NOMO-1 treated with dmso at 0.1 percent for 144 hours (cell line): ENCODE measurements around the gene MTUS2.

Source experiments
- DNase-seq: peaks from one replicate; lab custom pipeline; 2025; ENCODE audit not compliant: unreplicated experiment; lab: John Stamatoyannopoulos, UW

MTUS2 gene

DNA sequence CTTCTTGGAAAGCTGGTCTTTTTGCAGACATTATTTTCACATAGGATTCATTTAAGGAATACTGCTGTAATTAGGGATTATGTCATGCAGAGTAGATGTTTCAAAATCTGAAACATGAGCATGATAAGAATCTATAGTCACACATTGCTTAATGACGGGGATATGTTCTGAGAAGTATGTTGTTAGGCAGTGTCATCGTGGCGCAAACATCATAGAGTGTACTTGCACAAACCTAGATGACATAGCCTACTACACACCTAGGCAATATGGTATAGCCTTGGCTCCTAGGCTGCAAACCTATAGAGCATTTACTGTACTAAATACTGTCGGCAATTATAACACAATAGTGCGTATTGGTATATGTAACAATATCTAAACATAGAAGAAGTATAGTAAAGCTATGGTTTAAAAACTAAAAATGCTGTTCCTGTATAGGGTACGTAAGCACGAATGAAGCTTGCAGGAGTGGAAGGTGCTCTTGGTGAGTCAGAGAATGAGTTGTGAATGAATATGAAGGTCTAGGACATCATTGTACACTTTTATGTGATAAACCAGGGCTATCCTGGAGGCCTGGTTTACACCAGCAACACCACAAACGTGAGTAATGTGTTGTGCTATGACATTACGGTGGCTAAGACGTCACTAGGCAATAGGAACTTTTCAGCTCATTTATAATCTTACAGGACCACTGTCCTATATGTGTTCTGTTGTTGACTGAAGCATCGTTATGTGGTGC is 283.1 kb downstream of the MTUS2 start:
- no peak for DNase-seq

DNA sequence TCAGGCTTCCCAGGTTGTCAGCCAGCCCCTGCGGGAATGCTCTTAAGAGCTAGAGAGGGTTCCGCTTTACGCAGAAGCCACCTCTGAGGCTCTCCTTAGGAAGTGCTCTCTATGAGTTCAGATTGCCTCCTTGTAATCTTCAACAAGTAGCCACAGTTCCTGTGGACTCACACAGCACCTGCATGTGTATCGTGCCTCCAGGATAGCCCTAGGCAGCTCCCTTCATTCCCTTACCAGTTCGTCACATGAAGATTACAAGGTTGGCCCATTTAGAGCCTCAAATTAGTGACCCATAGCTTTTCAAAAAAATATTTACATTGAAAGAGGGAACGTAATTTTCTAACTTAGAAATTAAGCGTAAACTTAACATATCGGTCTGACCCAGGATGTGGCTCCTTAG is 284.3 kb downstream of the MTUS2 start:
- no peak for DNase-seq

DNA sequence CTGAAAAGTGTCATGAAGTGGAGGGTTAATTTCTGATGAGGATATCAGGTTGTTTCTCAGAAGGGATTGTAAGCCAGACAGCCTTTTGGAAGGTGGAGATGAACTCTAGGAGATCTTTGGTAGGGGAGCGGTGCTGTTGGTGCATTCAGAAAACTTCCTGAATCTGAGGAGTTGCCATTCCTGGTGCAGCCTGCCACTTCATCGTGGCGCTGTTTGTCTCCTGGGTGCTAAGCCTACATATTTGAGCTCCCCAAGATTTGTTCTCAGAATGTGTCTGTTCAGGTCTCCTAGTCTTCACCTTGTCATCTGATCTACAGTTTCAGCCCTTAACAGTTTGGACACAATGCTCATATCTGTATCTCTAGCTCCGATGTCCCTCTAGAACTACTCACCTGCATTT is 285.6 kb downstream of the MTUS2 start:
- no peak for DNase-seq

DNA sequence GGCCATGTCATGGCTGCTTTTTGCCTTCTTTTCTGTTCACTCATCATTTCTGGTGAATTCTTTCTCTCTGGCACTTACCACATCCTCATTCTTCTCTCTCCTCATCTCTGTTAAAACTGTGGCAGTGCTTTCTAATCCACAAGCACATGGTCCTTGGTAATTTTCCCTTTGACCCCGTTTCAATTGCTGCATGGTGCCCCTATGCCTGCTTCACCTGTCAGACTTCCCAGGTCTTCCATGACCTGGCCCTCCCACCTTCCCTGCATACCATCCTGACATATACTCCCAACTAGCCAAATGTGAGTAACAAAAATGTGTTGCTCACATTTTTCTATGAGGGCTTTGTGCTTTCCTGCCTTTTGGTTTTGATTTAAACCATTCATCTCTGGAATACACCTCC is 286.5 kb downstream of the MTUS2 start:
- no peak for DNase-seq

DNA sequence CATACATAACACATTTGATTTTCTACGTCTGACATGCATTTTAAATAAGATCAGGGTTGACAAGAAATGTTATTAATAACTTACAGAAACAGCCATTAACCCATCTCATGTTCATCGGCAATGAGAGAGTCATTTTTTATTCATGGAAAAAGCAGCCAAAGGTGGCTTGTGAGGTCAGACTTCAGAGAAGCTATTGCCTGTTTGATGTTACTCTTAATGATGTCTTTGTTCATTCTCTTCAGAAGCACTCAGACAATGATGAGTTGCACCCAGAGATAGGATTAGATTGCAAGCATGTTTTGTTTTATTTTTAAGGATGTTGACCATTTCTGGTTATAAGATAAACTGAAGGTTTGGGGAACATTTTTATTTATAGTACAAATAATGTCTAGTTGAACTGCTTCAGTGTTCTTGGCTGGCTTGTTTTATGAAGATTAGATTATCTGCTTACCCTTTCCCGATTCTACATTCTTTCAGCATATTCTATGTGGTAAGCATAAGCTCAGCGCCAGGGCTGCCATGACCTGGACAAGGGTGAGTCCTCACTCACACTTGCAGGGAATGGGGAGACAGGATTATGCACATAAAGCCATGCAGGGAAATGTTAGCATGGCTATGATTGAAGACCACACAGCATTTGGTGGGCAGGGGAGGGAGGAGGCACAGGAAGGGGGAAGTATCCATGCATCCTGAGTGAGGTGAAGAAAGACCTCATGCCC is 288.1 kb downstream of the MTUS2 start:
- no peak for DNase-seq

DNA sequence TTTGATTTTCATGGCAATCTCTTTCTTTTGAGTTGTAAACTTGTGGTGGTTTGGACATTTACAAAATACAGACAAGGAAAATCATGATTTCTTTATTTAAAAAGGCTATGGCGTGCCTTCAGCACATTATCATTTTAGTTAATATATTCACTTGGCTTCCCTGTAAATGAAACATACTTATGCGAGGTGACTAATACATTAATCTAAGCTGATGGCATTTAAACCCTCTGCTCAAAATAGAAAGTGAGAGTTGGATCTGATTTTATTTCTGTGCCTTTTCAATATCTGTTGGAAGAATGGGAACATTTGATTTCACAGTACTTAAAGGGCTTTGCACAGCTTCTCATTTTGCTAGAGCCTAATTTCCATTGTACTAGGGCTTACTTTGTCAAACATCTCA is 289.8 kb downstream of the MTUS2 start:
- no peak for DNase-seq

DNA sequence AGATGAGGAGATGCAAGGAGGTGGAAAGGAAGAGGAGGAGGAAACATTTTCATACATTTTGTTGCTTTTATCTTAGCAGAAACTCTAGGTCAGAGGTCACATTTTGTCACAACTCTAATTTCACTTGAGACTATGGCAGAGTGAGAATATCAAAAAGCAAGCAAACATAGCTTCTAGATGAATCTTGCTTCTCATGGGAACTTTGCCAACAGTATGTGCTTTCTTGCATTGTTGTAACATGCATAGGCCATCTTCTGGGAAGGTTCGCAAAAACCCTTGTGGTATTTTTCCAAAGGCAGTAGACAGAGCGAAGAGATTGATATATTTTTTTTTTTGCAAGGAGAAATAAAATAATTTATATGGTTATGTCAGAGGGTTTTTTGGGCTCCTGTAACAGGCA is 291.3 kb downstream of the MTUS2 start:
- DNase-seq: no peak

DNA sequence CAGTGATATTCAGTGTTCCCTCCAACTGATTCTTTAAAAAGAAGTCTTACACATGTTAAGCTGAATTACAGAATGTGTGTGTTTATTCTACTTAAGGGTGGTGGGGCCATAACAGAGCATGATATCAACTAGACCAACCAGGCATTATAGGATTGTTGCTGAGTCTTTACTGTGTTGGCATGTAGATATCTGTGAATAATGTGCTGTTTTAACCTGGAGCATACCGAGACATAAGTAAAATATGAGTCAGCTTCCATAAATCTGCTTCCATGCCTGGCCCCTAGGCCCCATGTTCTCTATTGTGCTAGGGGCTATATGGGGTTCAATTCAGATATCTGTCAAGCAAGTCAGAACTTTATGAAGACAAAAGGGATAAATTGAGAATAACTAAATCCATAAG is 295.7 kb downstream of the MTUS2 start:
- DNase-seq: no peak

DNA sequence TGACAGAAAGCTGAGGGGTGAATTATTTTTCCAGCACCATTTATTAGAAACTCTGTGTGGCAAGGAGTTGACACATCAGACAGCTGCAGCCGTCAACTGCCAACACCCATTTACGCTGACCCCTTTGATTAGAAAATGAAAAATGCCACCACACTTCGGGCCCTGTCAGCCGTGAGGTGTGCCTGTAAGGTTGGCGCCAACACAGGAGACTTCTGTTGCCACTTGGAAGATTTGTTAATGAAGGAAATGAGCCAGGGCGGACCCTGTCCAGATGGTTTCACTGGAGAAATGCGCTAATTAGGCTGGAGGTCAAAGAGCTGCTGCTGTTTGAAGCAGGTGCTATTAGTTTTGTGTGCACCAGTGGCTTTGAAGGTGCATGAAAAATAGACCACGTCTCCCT is 297.5 kb downstream of the MTUS2 start:
- no peak for DNase-seq

DNA sequence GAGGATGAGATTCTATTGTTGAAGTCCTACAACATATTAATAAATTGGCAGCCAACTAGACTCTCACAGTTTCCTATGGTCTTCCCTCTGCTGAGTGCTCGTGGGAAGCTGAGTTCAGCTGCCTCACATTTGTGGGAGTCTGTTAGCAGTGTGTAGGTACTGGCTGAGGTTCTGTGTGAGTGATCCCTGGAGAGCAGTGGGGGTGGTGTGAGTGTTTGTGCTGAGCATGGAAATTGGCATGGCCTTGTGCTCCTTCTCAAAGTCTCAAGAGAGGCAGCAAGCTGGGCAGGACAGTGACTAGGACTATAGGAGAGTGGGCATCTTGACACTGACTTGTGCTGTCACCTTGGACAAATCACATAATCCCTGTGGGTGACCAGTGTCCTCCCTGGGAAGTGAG is 298.3 kb downstream of the MTUS2 start:
- DNase-seq: no peak

DNA sequence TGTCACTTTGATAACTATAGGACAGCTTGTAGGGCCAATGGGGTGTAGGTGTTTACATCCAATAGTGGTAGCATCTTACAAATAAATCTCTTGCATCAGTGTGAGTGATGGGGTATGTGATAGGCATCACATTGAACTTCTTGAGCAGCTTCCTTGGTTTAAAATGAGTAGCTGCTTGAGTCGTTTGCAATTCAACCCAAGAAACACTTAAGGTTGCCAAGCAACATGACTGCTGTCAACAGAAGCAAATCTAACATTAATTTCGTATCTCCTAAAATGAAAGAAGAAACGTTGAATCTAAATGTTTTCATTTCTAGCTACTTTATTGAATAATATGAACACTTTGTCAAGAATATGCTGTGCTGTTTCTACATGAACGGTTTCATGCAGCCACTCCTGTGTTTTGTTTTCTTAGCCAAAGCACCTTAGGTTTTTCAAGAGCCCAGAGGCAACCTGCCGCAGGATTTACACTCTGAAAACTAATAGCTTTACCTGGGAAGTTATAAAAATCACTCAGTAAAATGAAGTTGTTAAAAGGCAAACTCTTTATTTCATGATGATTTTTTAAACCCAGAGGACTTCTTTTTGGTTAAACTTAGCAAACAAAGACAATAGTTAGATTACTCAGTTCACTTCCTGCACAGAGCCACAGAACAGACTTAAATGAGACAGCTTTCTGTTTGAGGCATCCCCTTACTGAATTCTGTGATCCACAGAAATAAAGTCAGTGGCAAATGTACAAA is 305.2 kb downstream of the MTUS2 start:
- no peak for DNase-seq

DNA sequence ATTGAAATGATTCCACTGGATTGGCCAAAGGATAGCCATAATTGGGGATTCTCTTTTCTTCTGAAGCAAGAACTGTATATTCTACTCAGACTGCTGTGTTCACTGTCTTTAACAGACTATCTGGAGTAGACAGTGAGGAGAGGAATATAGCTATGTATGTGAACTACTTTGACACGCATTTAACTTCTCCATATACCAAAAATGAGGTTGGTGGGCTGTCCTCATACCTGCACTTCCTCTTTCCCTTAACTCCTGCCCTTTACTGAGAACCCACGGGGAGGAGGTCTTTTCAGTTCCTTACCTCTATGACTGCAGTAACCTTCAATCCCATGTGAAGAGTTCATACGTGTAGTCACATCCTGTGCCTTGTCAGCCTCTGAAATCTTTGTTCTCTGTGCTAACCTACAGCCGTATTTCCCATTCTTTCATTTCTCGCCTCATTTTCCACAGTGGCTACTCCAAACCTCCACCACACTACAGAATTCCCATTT is 305.8 kb downstream of the MTUS2 start:
- peak; percentile 76 for DNase-seq

DNA sequence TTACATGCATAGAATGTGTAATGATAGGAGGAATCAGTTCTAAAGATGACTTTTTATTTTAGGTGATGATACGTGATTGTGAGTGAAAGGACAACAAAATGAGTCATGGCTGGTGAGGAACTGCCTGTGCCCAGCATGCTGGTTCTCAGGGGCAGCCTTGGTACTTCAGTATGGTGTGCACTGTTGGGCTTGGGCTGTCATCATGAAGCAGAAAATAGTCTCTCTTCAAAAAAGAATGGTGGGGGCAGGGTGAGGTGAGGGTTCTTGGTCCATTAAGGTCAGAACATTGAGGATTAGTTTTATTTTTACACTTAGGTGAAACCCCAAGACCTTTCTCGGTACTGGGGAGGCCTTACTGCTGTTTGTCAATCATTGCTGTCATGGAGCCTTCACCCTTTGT is 309.5 kb downstream of the MTUS2 start:
- no peak for DNase-seq

DNA sequence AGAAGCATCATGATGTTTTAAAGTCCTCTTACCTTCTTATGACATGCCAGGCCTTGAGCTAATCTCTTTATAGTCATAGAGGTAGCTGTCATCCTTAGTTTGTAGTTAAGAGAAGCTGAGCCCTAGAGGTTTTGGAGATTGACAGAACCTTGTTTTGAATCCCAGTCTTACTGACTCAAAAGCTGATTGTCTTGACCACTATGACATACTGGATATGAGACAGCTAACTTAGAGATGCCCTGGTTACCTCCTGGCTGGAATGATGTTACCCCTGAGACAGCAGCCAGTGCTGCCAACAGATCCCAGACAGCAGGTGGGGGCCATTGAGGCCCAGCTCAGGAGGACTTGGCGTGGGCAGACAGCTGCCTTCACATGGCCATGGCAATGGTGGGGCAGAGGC is 311.0 kb downstream of the MTUS2 start:
- no peak for DNase-seq

DNA sequence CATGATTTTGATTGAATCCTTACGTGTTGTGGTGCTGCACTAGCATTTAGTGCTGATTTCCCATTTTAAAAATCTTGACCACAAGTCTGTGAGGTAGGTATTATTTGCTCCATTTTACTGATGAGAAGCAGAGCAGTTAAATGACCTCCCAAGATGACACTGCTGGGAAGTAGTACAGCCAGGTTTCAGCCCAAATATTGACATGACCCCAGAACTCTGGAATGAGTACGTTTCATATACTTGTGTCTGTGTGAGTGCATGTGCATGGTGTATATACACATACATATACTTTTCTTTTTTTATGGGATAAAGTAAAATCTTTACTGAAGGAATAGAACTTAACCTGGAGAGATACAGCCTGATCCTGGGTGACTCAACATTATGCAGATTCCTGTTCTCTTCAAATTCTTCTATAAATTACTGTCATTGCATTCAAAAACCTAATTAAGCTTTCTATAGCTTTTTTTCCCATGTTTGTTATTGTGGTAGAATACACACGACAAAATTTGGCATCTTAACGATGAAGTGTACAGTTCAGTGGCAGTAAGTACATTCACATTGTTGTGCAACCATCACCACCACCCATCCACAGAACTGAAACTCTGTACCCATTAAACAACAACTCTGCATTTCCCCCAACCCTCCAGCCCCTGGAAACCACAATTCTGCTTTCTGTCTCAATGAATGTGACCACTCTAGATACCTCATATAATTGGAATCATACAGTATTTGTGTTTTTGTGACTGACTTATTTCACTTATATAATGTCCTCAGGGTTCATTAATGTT is 311.9 kb downstream of the MTUS2 start:
- peak; percentile 39 for DNase-seq

DNA sequence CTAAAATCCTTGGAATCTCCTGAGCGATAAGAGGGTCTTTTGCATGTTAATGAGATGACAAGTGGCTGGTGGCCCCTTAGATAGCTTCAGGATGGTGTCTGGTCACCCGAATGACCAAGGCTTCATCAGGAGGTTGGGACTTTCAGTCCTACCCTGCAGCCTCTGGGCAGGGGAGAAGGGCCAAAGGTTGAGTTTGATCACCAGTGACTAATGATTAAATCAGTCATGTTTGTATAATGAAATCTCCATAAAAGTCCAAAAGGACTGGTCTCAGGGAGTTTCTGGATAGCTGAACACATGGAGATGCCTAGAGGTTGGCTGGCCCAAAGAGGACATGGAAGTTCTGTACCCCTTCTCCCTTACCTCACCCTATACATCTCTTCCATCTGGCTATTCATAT is 316.2 kb downstream of the MTUS2 start:
- DNase-seq: no peak

DNA sequence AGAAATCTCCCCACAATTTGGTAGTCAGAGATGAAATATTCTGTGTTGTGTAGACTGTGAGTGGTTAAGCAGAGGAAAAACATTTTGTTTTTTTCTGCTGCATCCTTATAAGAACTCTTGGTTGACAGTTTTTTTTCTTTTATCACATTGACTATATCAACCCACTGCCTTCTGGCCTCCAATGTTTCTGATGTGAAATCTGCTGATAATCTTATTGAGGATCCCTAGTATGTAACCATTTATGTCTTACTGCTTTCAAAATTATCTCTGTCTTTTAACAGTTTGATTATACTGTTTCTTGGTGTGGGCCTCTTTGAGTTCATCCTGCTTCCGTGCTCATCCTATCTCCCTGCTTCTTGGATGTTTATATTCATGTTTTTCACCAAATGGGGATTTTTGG is 316.9 kb downstream of the MTUS2 start:
- DNase-seq: no peak

DNA sequence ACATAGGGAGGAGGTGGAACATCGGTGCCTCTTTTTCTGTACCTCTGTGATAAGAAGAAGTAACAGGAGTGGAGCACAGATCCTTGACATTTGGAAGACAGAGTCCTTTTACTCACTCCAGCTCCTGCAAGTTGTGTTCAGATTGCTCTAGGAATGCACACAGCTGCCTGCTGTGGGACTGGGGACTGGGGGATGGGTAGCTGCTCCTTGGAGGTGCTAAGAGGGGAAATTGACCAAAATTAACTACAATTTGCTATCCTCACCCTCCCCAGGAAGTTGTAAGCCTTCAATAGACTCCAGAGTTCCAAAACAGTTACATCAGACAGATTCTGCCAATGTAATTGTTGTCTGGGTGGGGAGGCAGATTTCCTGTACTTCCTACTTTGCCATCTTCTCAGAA is 317.9 kb downstream of the MTUS2 start:
- no peak for DNase-seq

DNA sequence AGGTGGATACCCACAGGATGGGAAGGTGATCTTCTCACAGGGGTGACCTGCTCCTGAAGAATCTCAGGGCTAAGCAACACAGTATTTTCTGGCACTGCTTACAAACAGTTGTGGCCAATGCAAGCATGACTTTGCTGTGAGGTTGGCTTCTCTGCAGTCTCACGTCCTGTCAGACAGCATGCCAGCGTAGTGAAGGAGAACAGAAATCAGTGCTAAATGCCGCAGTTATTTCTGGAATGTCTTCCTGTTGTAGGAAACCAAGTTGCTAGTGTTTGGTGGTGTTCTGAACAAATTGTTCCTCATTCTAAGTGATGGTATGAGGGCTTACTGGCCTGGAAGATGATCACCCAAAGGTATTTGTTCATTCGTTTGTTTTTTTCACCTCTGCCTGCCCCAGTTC is 320.1 kb downstream of the MTUS2 start:
- no peak for DNase-seq

DNA sequence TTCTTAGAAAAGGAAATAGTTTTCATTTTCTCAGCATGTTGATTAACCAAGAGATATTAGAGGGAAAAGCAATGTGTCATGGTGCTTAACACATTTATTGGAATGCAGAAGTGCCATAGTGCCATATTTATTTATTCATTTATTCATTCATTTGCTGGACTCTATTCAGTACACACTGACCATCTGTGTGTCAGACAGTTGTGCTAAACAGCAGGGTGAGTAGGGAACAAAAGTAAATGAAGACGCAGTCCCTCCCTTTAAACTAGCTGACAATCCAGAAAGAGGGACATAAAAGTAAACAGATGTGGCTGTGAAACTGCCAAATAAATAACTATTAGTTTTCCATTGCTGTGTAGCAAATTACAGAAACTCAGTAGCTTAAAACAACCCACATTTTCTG is 323.7 kb downstream of the MTUS2 start:
- DNase-seq: no peak

DNA sequence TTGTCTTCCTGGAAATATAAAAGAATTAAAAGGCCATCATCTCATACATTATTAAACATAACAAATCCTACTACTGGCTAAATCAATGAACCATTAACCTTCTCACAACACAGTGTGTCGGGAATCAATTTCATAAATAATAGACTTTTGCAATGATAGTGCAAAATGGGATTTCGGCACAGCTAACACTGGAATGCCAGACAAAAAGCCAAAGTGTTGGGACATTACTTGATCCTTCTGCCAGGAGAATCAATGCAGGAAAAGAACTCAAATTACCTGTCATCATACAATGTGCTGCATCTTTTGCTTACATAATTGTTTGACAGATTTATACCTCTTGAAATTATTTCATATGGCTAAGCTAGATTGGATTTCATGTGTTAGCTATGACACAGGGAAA is 334.3 kb downstream of the MTUS2 start:
- DNase-seq: no peak
